HG03159 (cell line): ENCODE data around the gene TMEM35B.
"Not testable (repeated sequence)": the region's sequence is repeated elsewhere in the genome, so short reads cannot be mapped to it uniquely, and the experiment has no call there.

ENCODE experiments used
- ATAC-seq: cut with Tn5 transposase; IDR thresholded peaks from one replicate; pipeline ENCODE4 v1.9.1; 2021; ENCODE audit warnings: mild to moderate bottlenecking, moderate library complexity; ENCODE audit not compliant: unreplicated experiment

The TMEM35B gene

GRCh38 chr1:34976384-34977209 is 8.6 kb downstream of the TMEM35B start:
- ATAC-seq, result no peak

GRCh38 chr1:34975771-34976170 is 9.4 kb downstream of the TMEM35B start:
- ATAC-seq, result no peak

- ATAC-seq, result no peak
Observed at GRCh38 chr1:34975338-34975737, 9.8 kb downstream of the TMEM35B start.

GRCh38 chr1:34974626-34975025 is 10.5 kb downstream of the TMEM35B start:
- no peak for ATAC-seq

GRCh38 chr1:34973326-34973725 is 11.8 kb downstream of the TMEM35B start:
- no peak for ATAC-seq

GRCh38 chr1:34970829-34971228 is 14.3 kb downstream of the TMEM35B start:
- no peak for ATAC-seq

GRCh38 chr1:34970220-34970735 is 14.9 kb downstream of the TMEM35B start:
- ATAC-seq, result no peak

GRCh38 chr1:34968297-34968696 is 16.9 kb downstream of the TMEM35B start:
- ATAC-seq, result not testable (repeated sequence)

GRCh38 chr1:34967672-34968071 is 17.5 kb downstream of the TMEM35B start:
- ATAC-seq, result not testable (repeated sequence)

- ATAC-seq, result no peak
Observed at GRCh38 chr1:34965597-34965996, 19.6 kb downstream of the TMEM35B start.

- no peak for ATAC-seq
Observed at GRCh38 chr1:34950428-34950827, 34.7 kb downstream of the TMEM35B start.

GRCh38 chr1:34948739-34949138 is 36.4 kb downstream of the TMEM35B start:
- not testable (repeated sequence) for ATAC-seq

GRCh38 chr1:34947641-34948314 is 37.4 kb downstream of the TMEM35B start:
- not testable (repeated sequence) for ATAC-seq

GRCh38 chr1:34946211-34946610 is 38.9 kb downstream of the TMEM35B start:
- no peak for ATAC-seq

GRCh38 chr1:34941798-34942197 is 43.3 kb downstream of the TMEM35B start:
- not testable (repeated sequence) for ATAC-seq
